Measurements from ENCODE around the gene TRMT44.

DNA sequence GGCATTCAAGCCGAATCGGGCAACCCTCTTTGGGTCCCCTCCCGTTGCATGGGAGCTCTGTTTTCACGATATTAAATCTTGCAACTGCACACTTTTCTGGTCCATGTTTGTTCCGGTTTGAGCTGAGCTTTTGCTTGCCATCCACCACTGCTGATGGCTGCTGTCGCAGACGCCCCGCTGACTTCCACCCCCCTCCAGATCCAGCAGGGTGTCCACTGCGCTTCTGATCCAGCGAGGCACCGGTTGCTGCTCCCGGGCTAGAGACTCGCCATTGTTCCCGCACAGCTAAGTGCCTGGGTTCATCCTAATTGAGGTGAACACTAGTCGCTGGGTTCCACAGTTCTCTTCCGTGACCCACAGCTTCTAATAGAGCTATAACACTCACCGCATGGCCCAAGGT is 13.3 kb upstream of the TRMT44 start:
- no peak for TF ChIP-seq POLR2A (IDR thresholded peaks at IDR 0.05)
- TF ChIP-seq, protein P1, sequence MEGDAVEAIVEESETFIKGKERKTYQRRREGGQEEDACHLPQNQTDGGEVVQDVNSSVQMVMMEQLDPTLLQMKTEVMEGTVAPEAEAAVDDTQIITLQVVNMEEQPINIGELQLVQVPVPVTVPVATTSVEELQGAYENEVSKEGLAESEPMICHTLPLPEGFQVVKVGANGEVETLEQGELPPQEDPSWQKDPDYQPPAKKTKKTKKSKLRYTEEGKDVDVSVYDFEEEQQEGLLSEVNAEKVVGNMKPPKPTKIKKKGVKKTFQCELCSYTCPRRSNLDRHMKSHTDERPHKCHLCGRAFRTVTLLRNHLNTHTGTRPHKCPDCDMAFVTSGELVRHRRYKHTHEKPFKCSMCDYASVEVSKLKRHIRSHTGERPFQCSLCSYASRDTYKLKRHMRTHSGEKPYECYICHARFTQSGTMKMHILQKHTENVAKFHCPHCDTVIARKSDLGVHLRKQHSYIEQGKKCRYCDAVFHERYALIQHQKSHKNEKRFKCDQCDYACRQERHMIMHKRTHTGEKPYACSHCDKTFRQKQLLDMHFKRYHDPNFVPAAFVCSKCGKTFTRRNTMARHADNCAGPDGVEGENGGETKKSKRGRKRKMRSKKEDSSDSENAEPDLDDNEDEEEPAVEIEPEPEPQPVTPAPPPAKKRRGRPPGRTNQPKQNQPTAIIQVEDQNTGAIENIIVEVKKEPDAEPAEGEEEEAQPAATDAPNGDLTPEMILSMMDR (IDR thresholded peaks at IDR 0.05) = no peak

Data from thyroid gland (tissue), 4 donors.